Measurements from ENCODE around the gene TNRC18.
A peak's percentile ranks its signal among the peaks of the same experiment; 100 is the strongest.
"Not testable (repeated sequence)": the region's sequence is repeated elsewhere in the genome, so short reads cannot be mapped to it uniquely, and the experiment has no call there.

The TNRC18 gene

GRCh38 chr7:5361446-5362127 lies 62.0 kb downstream of the TNRC18 start:
- Histone ChIP-seq H3K9me3 (ENCODE audit: low read length) (no peaks in the 10 kb centered on the region), H3K27ac (ENCODE audit: low read depth, low read length) (no peak overlapping the region), H3K36me3 (ENCODE audit: insufficient read depth, low read length) (peaks cover 54% of the 10 kb centered on the region), H3K27me3 (ENCODE audit: control insufficient read depth in 1 of 2, insufficient read depth in 2 of 2, low read length in 2 of 2) (no peaks in the 10 kb centered on the region), H3K4me3 (ENCODE audit: low read depth in 1 of 2, low read length in 2 of 2) (no peak overlapping the region), H3K4me1 (ENCODE audit: insufficient read depth, low read length) (peaks cover 40% of the 10 kb centered on the region), H3K9ac (ENCODE audit: low read length) (no peak overlapping the region)

- no peak overlapping the region for H3K9ac ChIP-seq (ENCODE audit: low read length)
- H3K27me3 ChIP-seq (ENCODE audit: control insufficient read depth in 1 of 2, insufficient read depth in 2 of 2, low read length in 2 of 2) = no peaks in the 10 kb centered on the region
- no peak overlapping the region for H3K4me3 ChIP-seq (ENCODE audit: low read depth in 1 of 2, low read length in 2 of 2)
- H3K27ac ChIP-seq (ENCODE audit: low read depth, low read length) = no peak overlapping the region
- H3K9me3 ChIP-seq (ENCODE audit: low read length) = no peaks in the 10 kb centered on the region
- H3K4me1 ChIP-seq (ENCODE audit: insufficient read depth, low read length) = peaks cover 40% of the 10 kb centered on the region
- H3K36me3 ChIP-seq (ENCODE audit: insufficient read depth, low read length) = peaks cover 59% of the 10 kb centered on the region
Measured at GRCh38 chr7:5360971-5361370, 62.7 kb downstream of the TNRC18 start.

GRCh38 chr7:5360451-5360850 lies 63.2 kb downstream of the TNRC18 start:
- no peak overlapping the region for H3K9ac ChIP-seq (ENCODE audit: low read length)
- no peaks in the 10 kb centered on the region for H3K27me3 ChIP-seq (ENCODE audit: control insufficient read depth in 1 of 2, insufficient read depth in 2 of 2, low read length in 2 of 2)
- no peaks in the 10 kb centered on the region for H3K9me3 ChIP-seq (ENCODE audit: low read length)
- H3K36me3 ChIP-seq (ENCODE audit: insufficient read depth, low read length) = peaks cover 59% of the 10 kb centered on the region
- peaks cover 42% of the 10 kb centered on the region for H3K4me1 ChIP-seq (ENCODE audit: insufficient read depth, low read length)
- no peak overlapping the region for H3K4me3 ChIP-seq (ENCODE audit: low read depth in 1 of 2, low read length in 2 of 2)
- H3K27ac ChIP-seq (ENCODE audit: low read depth, low read length) = no peak overlapping the region

GRCh38 chr7:5360021-5360420 lies 63.6 kb downstream of the TNRC18 start:
- Histone ChIP-seq H3K36me3 (ENCODE audit: insufficient read depth, low read length) (peaks cover 59% of the 10 kb centered on the region), H3K4me1 (ENCODE audit: insufficient read depth, low read length) (peaks cover 46% of the 10 kb centered on the region)
- H3K4me3 ChIP-seq (ENCODE audit: low read depth in 1 of 2, low read length in 2 of 2); H3K27ac ChIP-seq (ENCODE audit: low read depth, low read length); H3K27me3 ChIP-seq (ENCODE audit: control insufficient read depth in 1 of 2, insufficient read depth in 2 of 2, low read length in 2 of 2); H3K9ac ChIP-seq (ENCODE audit: low read length); H3K9me3 ChIP-seq (ENCODE audit: low read length): not testable (repeated sequence)

GRCh38 chr7:5359344-5359743 lies 64.3 kb downstream of the TNRC18 start:
- Histone ChIP-seq H3K27me3 (ENCODE audit: control insufficient read depth in 1 of 2, insufficient read depth in 2 of 2, low read length in 2 of 2) (no peaks in the 10 kb centered on the region), H3K4me1 (ENCODE audit: insufficient read depth, low read length) (peaks cover 53% of the 10 kb centered on the region), H3K9me3 (ENCODE audit: low read length) (no peaks in the 10 kb centered on the region), H3K36me3 (ENCODE audit: insufficient read depth, low read length) (peaks cover 59% of the 10 kb centered on the region), H3K27ac (ENCODE audit: low read depth, low read length) (peak overlapping the region; percentile 57), H3K9ac (ENCODE audit: low read length) (no peak overlapping the region), H3K4me3 (ENCODE audit: low read depth in 1 of 2, low read length in 2 of 2) (no peak overlapping the region)

- H3K9ac ChIP-seq (ENCODE audit: low read length) = peak overlapping the region; percentile 51
- H3K9me3 ChIP-seq (ENCODE audit: low read length) = no peaks in the 10 kb centered on the region
- H3K36me3 ChIP-seq (ENCODE audit: insufficient read depth, low read length) = peaks cover 60% of the 10 kb centered on the region
- no peak overlapping the region for H3K4me3 ChIP-seq (ENCODE audit: low read depth in 1 of 2, low read length in 2 of 2)
- peaks cover 58% of the 10 kb centered on the region for H3K4me1 ChIP-seq (ENCODE audit: insufficient read depth, low read length)
- peak overlapping the region; percentile 53 for H3K27ac ChIP-seq (ENCODE audit: low read depth, low read length)
- H3K27me3 ChIP-seq (ENCODE audit: control insufficient read depth in 1 of 2, insufficient read depth in 2 of 2, low read length in 2 of 2) = no peaks in the 10 kb centered on the region
Measured at GRCh38 chr7:5357951-5358350, 65.7 kb downstream of the TNRC18 start.

GRCh38 chr7:5356751-5357119 lies 66.9 kb downstream of the TNRC18 start:
- H3K4me3 ChIP-seq (ENCODE audit: low read depth in 1 of 2, low read length in 2 of 2) = no peak overlapping the region
- H3K27ac ChIP-seq (ENCODE audit: low read depth, low read length) = peak overlapping the region; percentile 35
- peaks cover 69% of the 10 kb centered on the region for H3K4me1 ChIP-seq (ENCODE audit: insufficient read depth, low read length)
- no peak overlapping the region for H3K9ac ChIP-seq (ENCODE audit: low read length)
- no peaks in the 10 kb centered on the region for H3K27me3 ChIP-seq (ENCODE audit: control insufficient read depth in 1 of 2, insufficient read depth in 2 of 2, low read length in 2 of 2)
- H3K9me3 ChIP-seq (ENCODE audit: low read length) = no peaks in the 10 kb centered on the region
- peaks cover 61% of the 10 kb centered on the region for H3K36me3 ChIP-seq (ENCODE audit: insufficient read depth, low read length)

GRCh38 chr7:5354460-5355232 lies 69.0 kb downstream of the TNRC18 start:
- H3K4me1 ChIP-seq (ENCODE audit: insufficient read depth, low read length) = peaks cover 80% of the 10 kb centered on the region
- H3K36me3 ChIP-seq (ENCODE audit: insufficient read depth, low read length) = peaks cover 58% of the 10 kb centered on the region
- no peaks in the 10 kb centered on the region for H3K27me3 ChIP-seq (ENCODE audit: control insufficient read depth in 1 of 2, insufficient read depth in 2 of 2, low read length in 2 of 2)
- H3K9me3 ChIP-seq (ENCODE audit: low read length) = no peaks in the 10 kb centered on the region
- H3K4me3 ChIP-seq (ENCODE audit: low read depth in 1 of 2, low read length in 2 of 2) = peak overlapping the region in 1 of 2 donors; percentile 9
- peak overlapping the region; percentile 92 for H3K27ac ChIP-seq (ENCODE audit: low read depth, low read length)
- H3K9ac ChIP-seq (ENCODE audit: low read length) = no peak overlapping the region

- H3K36me3 ChIP-seq (ENCODE audit: insufficient read depth, low read length) = peaks cover 37% of the 10 kb centered on the region
- no peaks in the 10 kb centered on the region for H3K27me3 ChIP-seq (ENCODE audit: control insufficient read depth in 1 of 2, insufficient read depth in 2 of 2, low read length in 2 of 2)
Measured at GRCh38 chr7:5352440-5353010, 71.1 kb downstream of the TNRC18 start.

GRCh38 chr7:5351507-5352265 lies 71.9 kb downstream of the TNRC18 start:
- H3K27ac ChIP-seq (ENCODE audit: low read depth, low read length) = peak overlapping the region; percentile 61
- H3K4me3 ChIP-seq (ENCODE audit: low read depth in 1 of 2, low read length in 2 of 2) = no peak overlapping the region
- peaks cover 64% of the 10 kb centered on the region for H3K4me1 ChIP-seq (ENCODE audit: insufficient read depth, low read length)
- peaks cover 30% of the 10 kb centered on the region for H3K36me3 ChIP-seq (ENCODE audit: insufficient read depth, low read length)
- no peaks in the 10 kb centered on the region for H3K9me3 ChIP-seq (ENCODE audit: low read length)
- no peak overlapping the region for H3K9ac ChIP-seq (ENCODE audit: low read length)
- no peaks in the 10 kb centered on the region for H3K27me3 ChIP-seq (ENCODE audit: control insufficient read depth in 1 of 2, insufficient read depth in 2 of 2, low read length in 2 of 2)

More at GRCh38 chr7:5352440-5353010, 71.1 kb downstream of the TNRC18 start:
- peaks cover 72% of the 10 kb centered on the region for H3K4me1 ChIP-seq (ENCODE audit: insufficient read depth, low read length)
- peak overlapping the region; percentile 61 for H3K27ac ChIP-seq (ENCODE audit: low read depth, low read length)
- H3K9me3 ChIP-seq (ENCODE audit: low read length) = no peaks in the 10 kb centered on the region
- no peak overlapping the region for H3K9ac ChIP-seq (ENCODE audit: low read length)
- H3K4me3 ChIP-seq (ENCODE audit: low read depth in 1 of 2, low read length in 2 of 2) = no peak overlapping the region
